Chondrocyte (in vitro differentiated cells): ENCODE results near the gene RTN4IP1. TPM values are rescaled to one million over a fixed set of nuclear protein-coding genes. Genes with fewer than 3 reads are reported as not detected.

Experiments used
- DNase-seq: peaks from one replicate; pipeline ENCODE4 v3.0.0; 2021; ENCODE audit warnings: mixed read lengths, low spot score
- H3K27ac Mint-ChIP-seq: one replicate; pipeline ENCODE4 v1.8.0; 2021; ENCODE audit warnings: mild to moderate bottlenecking, moderate library complexity, mixed read lengths; ENCODE audit not compliant: unreplicated experiment
- H3K27me3 Mint-ChIP-seq: 2 replicates; pipeline ENCODE4 v1.8.0; 2021; ENCODE audit warnings: low read depth, mixed read lengths
- H3K36me3 Mint-ChIP-seq: 2 replicates; pipeline ENCODE4 v1.8.0; 2021; ENCODE audit warnings: low read depth, mixed read lengths
- H3K4me1 Mint-ChIP-seq: 2 replicates; pipeline ENCODE4 v1.8.0; 2021; ENCODE audit warnings: low read depth, mild to moderate bottlenecking, mixed read lengths
- H3K4me3 Mint-ChIP-seq: one replicate; pipeline ENCODE4 v1.8.0; 2021; ENCODE audit warnings: mild to moderate bottlenecking, moderate library complexity, mixed read lengths; ENCODE audit not compliant: unreplicated experiment
- H3K9me3 Mint-ChIP-seq: 2 replicates; pipeline ENCODE4 v1.8.0; 2021; ENCODE audit warnings: low read depth, mixed read lengths
- CTCF ChIP-seq: fragments of 200-600 bp; sonication (generic); IDR thresholded peaks from 2 replicates; pipeline ENCODE4 v1.5.0; 2021; ENCODE audit warnings: antibody characterized with exemption, mild to moderate bottlenecking, moderate library complexity
- total RNA-seq: library from RNA; stranded (reverse); gene quantifications from 3 replicates; pipeline ENCODE4 v1.2.1, GENCODE V29; 2021

RTN4IP1 gene
- total RNA-seq, 1 donor from 2014 or later, result 3.7 TPM

- no peak for TF ChIP-seq CTCF
- Mint-ChIP-seq H3K27me3 (no peaks in the 10 kb centered on the region), H3K4me1 (no peaks in the 10 kb centered on the region), H3K4me3 (no peak overlapping the region), H3K36me3 (no peaks in the 10 kb centered on the region), H3K27ac (no peak overlapping the region), H3K9me3 (no peaks in the 10 kb centered on the region)
- no peak for DNase-seq
These were observed 89.4 kb downstream of the RTN4IP1 start for GRCh38 chr6:106539936-106540335.

GRCh38 chr6:106538145-106538544 is 91.2 kb downstream of the RTN4IP1 start:
- no peaks in the 10 kb centered on the region for H3K36me3 Mint-ChIP-seq
- H3K4me1 Mint-ChIP-seq, result peaks cover 6% of the 10 kb centered on the region
- TF ChIP-seq CTCF, result no peak
- H3K27me3 Mint-ChIP-seq, result no peaks in the 10 kb centered on the region
- H3K27ac Mint-ChIP-seq, result no peak overlapping the region
- no peaks in the 10 kb centered on the region for H3K9me3 Mint-ChIP-seq
- H3K4me3 Mint-ChIP-seq, result no peak overlapping the region
- no peak for DNase-seq

- no peak for DNase-seq
- no peaks in the 10 kb centered on the region for H3K27me3 Mint-ChIP-seq
- TF ChIP-seq CTCF, result no peak
These were observed 91.6 kb downstream of the RTN4IP1 start for GRCh38 chr6:106537662-106538061.

GRCh38 chr6:106536851-106537250 is 92.4 kb downstream of the RTN4IP1 start:
- Mint-ChIP-seq H3K36me3 (peaks cover 3% of the 10 kb centered on the region), H3K27me3 (no peaks in the 10 kb centered on the region), H3K4me1 (peaks cover 6% of the 10 kb centered on the region), H3K9me3 (no peaks in the 10 kb centered on the region), H3K4me3 (no peak overlapping the region), H3K27ac (no peak overlapping the region)
- no peak for DNase-seq
- no peak for TF ChIP-seq CTCF

More at GRCh38 chr6:106537662-106538061, 91.6 kb downstream of the RTN4IP1 start:
- H3K9me3 Mint-ChIP-seq, result no peaks in the 10 kb centered on the region
- H3K4me1 Mint-ChIP-seq, result peaks cover 6% of the 10 kb centered on the region
- H3K27ac Mint-ChIP-seq, result no peak overlapping the region
- no peak overlapping the region for H3K4me3 Mint-ChIP-seq
- H3K36me3 Mint-ChIP-seq, result peaks cover 3% of the 10 kb centered on the region

GRCh38 chr6:106536357-106536756 is 92.9 kb downstream of the RTN4IP1 start:
- Mint-ChIP-seq H3K27me3 (no peaks in the 10 kb centered on the region), H3K4me1 (peaks cover 6% of the 10 kb centered on the region), H3K36me3 (peaks cover 3% of the 10 kb centered on the region), H3K27ac (no peak overlapping the region), H3K9me3 (no peaks in the 10 kb centered on the region), H3K4me3 (no peak overlapping the region)
- no peak for DNase-seq
- TF ChIP-seq CTCF, result no peak
